ENCODE data around the gene PRKCA. TPM values are rescaled to one million over a fixed set of nuclear protein-coding genes. Genes with fewer than 3 reads are reported as not detected.

PRKCA gene
- total RNA-seq, 1 donor from 2014 or later, result 16.4 TPM

DNA sequence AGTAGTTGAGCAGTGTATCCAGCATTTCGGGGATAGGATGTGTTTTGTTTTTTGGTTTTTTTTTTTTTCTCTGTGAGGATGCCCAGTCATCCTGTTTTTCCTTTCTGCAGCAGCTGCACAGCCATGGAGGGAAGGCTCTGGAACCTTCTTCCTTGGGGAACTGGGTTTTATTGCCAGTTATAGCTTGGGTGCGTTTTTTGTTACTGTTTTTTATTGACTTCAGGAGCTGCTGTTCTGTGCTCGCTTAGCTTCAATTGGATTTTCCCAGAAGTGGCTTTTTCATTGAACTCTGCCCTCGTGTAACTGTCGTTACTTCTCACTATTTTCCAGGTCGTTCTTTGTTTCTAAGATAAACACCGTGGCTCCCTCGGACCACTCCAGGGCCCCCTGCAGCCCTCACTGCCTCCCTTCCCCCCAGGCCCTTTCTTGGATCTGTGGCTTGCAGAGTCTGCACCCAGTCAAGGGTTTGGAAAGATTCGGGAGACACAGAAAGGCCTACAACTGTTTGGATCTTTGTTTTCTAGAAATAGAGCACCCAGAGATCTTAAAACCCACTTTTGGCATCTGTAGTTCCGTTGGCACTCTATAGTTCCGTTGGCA is 412.8 kb downstream of the PRKCA start:
- Mint-ChIP-seq H3K4me1 (ENCODE audit: low read depth) (peaks cover 32% of the 10 kb centered on the region), H3K27me3 (no peaks in the 10 kb centered on the region), H3K36me3 (ENCODE audit: insufficient read depth) (no peaks in the 10 kb centered on the region), H3K4me3 (ENCODE audit: low read depth) (no peak overlapping the region), H3K9me3 (ENCODE audit: low read depth) (no peaks in the 10 kb centered on the region), H3K27ac (peak overlapping the region; percentile 84)
- DNase-seq (ENCODE audit: low spot score, unreplicated experiment), result no peak
- TF ChIP-seq, protein P1, sequence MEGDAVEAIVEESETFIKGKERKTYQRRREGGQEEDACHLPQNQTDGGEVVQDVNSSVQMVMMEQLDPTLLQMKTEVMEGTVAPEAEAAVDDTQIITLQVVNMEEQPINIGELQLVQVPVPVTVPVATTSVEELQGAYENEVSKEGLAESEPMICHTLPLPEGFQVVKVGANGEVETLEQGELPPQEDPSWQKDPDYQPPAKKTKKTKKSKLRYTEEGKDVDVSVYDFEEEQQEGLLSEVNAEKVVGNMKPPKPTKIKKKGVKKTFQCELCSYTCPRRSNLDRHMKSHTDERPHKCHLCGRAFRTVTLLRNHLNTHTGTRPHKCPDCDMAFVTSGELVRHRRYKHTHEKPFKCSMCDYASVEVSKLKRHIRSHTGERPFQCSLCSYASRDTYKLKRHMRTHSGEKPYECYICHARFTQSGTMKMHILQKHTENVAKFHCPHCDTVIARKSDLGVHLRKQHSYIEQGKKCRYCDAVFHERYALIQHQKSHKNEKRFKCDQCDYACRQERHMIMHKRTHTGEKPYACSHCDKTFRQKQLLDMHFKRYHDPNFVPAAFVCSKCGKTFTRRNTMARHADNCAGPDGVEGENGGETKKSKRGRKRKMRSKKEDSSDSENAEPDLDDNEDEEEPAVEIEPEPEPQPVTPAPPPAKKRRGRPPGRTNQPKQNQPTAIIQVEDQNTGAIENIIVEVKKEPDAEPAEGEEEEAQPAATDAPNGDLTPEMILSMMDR (IDR thresholded peaks at IDR 0.05; ENCODE audit: unreplicated experiment), result no peak

DNA sequence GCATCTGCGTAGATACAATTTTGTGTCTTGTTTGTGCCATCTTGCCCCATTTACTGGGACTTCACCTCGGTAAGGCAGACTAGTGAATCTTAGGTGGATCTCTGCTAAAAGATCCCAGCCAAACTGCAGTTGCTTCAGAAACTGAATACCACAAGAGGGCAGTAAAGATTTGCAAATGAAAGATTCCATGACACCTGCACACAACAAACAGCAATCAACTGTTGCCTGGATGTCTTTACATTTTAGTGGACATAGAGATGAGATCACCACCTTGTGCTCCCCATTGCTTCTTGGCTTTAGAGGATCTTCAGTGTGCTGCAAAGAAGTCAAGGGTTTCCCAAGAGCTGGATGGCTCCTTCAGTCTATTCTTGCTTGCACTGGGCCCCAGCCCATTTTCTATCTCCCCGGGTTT is 413.3 kb downstream of the PRKCA start:
- Mint-ChIP-seq H3K4me3 (ENCODE audit: low read depth) (no peak overlapping the region), H3K27me3 (no peaks in the 10 kb centered on the region), H3K27ac (peak overlapping the region; percentile 22), H3K36me3 (ENCODE audit: insufficient read depth) (no peaks in the 10 kb centered on the region), H3K9me3 (ENCODE audit: low read depth) (no peaks in the 10 kb centered on the region), H3K4me1 (ENCODE audit: low read depth) (peaks cover 32% of the 10 kb centered on the region)
- DNase-seq (ENCODE audit: low spot score, unreplicated experiment), result no peak
- TF ChIP-seq, protein P1 (IDR thresholded peaks at IDR 0.05; ENCODE audit: unreplicated experiment), result peak; percentile 84

DNA sequence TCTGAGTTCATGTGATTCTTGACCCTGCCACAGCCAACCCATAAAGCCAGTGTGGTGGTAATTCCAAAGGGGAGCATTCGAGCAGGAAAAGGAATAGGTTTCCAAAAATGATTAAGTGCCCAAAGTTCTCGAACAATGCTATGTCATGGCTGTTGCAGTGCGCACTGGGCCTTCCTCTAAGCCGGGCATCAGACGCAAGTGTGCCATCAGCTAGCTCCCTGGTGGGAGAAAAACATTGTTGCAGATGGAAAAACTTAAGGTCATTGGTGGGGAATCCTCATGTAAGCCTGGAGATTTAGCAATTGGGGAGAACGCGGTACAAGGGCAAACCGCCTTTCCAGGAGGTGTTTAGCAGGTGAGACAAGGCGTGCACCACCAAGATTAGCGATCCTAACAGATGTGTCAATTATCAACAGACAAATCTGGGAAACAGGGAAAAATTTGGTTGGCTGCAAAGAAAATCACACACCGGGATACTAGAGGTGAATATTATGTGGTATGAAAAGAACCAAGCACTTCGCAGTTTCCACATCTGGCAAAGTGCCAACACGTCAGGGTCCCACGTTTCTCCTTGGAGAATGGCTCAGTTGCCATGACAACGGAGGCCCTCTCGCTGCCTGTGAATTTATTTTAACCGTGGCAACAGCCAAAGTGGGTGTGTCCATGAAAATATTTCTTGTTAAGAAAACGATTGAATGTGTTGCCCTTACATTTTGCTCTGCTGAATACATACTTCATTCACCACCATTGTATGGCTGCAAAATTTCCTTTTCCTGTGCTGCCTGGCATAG is 414.0 kb downstream of the PRKCA start:
- DNase-seq (ENCODE audit: low spot score, unreplicated experiment), result no peak
- peak overlapping the region; percentile 19 for H3K27ac Mint-ChIP-seq
- no peaks in the 10 kb centered on the region for H3K27me3 Mint-ChIP-seq
- TF ChIP-seq, protein P1 (IDR thresholded peaks at IDR 0.05; ENCODE audit: unreplicated experiment), result no peak
- H3K4me3 Mint-ChIP-seq (ENCODE audit: low read depth), result no peak overlapping the region
- peaks cover 29% of the 10 kb centered on the region for H3K4me1 Mint-ChIP-seq (ENCODE audit: low read depth)
- H3K9me3 Mint-ChIP-seq (ENCODE audit: low read depth), result no peaks in the 10 kb centered on the region
- no peaks in the 10 kb centered on the region for H3K36me3 Mint-ChIP-seq (ENCODE audit: insufficient read depth)

DNA sequence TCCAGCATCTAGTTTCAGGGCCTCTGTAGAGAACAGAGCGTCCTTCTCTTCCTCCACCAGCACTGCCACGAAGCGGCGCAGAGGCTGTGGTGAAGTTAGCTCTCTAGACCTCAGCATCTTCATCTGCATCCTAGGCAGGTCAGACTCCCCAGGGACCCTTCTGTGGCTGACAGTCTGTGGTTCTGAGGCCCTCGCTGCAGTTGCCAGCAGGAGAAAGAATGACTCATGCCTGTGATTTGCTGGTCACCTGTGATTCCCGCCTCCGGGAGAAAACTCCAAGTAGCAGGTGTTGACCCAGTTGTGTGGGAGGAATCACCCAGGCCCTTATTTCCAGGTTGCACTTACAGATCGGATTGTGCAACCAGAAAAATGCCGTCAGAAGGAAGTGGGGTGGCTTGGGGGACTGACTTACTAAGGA is 415.2 kb downstream of the PRKCA start:
- no peak for DNase-seq (ENCODE audit: low spot score, unreplicated experiment)
- H3K4me1 Mint-ChIP-seq (ENCODE audit: low read depth), result peaks cover 20% of the 10 kb centered on the region
- no peak overlapping the region for H3K27ac Mint-ChIP-seq
- no peaks in the 10 kb centered on the region for H3K9me3 Mint-ChIP-seq (ENCODE audit: low read depth)
- no peaks in the 10 kb centered on the region for H3K36me3 Mint-ChIP-seq (ENCODE audit: insufficient read depth)
- no peak overlapping the region for H3K4me3 Mint-ChIP-seq (ENCODE audit: low read depth)
- H3K27me3 Mint-ChIP-seq, result no peaks in the 10 kb centered on the region
- TF ChIP-seq, protein P1 (IDR thresholded peaks at IDR 0.05; ENCODE audit: unreplicated experiment), result no peak

DNA sequence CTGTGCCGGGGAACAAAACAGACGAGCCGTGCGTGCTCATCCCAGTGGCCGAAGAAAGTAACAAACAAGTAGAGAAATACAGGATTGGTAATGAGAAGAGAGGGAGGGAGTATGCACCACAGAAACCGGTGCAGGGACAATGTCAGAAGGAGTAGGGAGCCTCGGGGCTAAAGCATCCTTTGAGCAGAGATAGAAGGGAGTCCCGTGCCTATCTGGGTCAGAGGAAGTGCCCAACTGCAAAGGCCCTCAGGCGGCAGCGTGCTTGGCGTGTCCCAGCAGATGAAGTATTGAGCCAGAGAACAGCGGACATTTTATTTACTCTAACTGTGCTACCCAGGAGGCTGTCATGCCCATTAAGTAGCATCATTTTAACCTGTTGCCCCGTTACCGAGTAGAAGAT is 417.6 kb downstream of the PRKCA start:
- TF ChIP-seq, protein P1 (IDR thresholded peaks at IDR 0.05; ENCODE audit: unreplicated experiment), result no peak
- Mint-ChIP-seq H3K9me3 (ENCODE audit: low read depth) (no peaks in the 10 kb centered on the region), H3K36me3 (ENCODE audit: insufficient read depth) (no peaks in the 10 kb centered on the region), H3K27me3 (no peaks in the 10 kb centered on the region), H3K4me3 (ENCODE audit: low read depth) (no peak overlapping the region), H3K4me1 (ENCODE audit: low read depth) (peaks cover 26% of the 10 kb centered on the region), H3K27ac (no peak overlapping the region)
- DNase-seq (ENCODE audit: low spot score, unreplicated experiment), result no peak

Measured in progenitor cell of endocrine pancreas (in vitro differentiated cells).